Astrocyte of the spinal cord (primary cell): ENCODE measurements around the gene TRIM34.
A peak's percentile ranks its signal among the peaks of the same experiment; 100 is the strongest.
"Not testable (repeated sequence)": the region's sequence is repeated elsewhere in the genome, so short reads cannot be mapped to it uniquely, and the experiment has no call there.

Experiments used
- DNase-seq: peaks from one replicate; pipeline ENCODE4 v3.0.0; 2011; ENCODE audit warnings: low read depth, low spot score
- H3K4me3 ChIP-seq: 2 replicates; pipeline ENCODE4 v1.5.1; 2011; ENCODE audit warnings: low read depth, mild to moderate bottlenecking, low read length, moderate library complexity
- CTCF ChIP-seq: IDR thresholded peaks from 2 replicates; pipeline ENCODE4 v1.5.1; 2012; ENCODE audit warnings: low read depth, mild to moderate bottlenecking, low read length, inconsistent platforms
- in situ Hi-C: cut with HindIII; loops from 2 replicates; pipeline ENCODE4 v1.10.0; 2017; ENCODE audit warnings: low sequenced_read_pairs

TRIM34 gene

GRCh38 chr11:5689551-5689983, 64.8 kb downstream of the TRIM34 start, which contains the start of gene TRIM22:
TRIM22 (plus strand) TSS chr11:5689790; CDS start chr11:5696233, 6,443 bp downstream.
- in situ Hi-C loops: no loop called here
- DNase-seq: peak; percentile 80
- TF ChIP-seq CTCF: no peak
- peak within 1 kb of the TSS; percentile 44 for H3K4me3 ChIP-seq

- in situ Hi-C loops: no loop called here
- H3K4me3 ChIP-seq: peak overlapping the region; percentile 44
- TF ChIP-seq CTCF: no peak
- peak; percentile 32 for DNase-seq
These were observed 65.4 kb downstream of the TRIM34 start for GRCh38 chr11:5690216-5690615.

- in situ Hi-C loops: no loop called here
- peak overlapping the region; percentile 44 for H3K4me3 ChIP-seq
- no peak for TF ChIP-seq CTCF
- DNase-seq: peak; percentile 29
These were observed 65.9 kb downstream of the TRIM34 start for GRCh38 chr11:5690736-5691135.

- in situ Hi-C loops, DNase-seq: not testable (repeated sequence)
- peak overlapping the region; percentile 44 for H3K4me3 ChIP-seq
These were observed 66.6 kb downstream of the TRIM34 start for GRCh38 chr11:5691238-5691963.

GRCh38 chr11:5691964-5692361, 67.2 kb downstream of the TRIM34 start:
- H3K4me3 ChIP-seq: no peak overlapping the region
- in situ Hi-C loops: no loop called here
- no peak for TF ChIP-seq CTCF
- DNase-seq: no peak
